Raji (cell line): ENCODE data around the gene SLC6A2.

Experiments
- POLR2A ChIP-seq: IDR thresholded peaks from 2 replicates; pipeline ENCODE4 v1.6.1; 2011; ENCODE audit warnings: low read depth, low read length, control low read depth; ENCODE audit not compliant: insufficient read depth

SLC6A2 gene

DNA sequence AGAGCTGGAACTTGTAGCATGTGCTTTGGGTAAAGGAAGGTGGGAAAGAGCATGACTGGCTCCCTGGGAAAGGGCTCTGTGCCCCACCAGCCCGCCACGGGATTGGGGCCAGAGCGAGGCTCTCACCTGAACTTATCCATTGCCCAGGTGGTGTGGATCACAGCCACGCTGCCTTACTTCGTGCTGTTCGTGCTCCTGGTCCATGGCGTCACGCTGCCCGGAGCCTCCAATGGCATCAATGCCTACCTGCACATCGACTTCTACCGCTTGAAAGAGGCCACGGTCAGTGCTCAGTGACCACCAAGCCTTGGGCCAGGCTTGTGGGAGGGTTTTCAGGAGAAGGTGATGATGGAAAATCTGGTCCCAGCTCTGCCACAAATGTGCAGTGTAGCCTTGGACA, 36.0 kb downstream of the SLC6A2 start:
- TF ChIP-seq POLR2A = no peak

DNA sequence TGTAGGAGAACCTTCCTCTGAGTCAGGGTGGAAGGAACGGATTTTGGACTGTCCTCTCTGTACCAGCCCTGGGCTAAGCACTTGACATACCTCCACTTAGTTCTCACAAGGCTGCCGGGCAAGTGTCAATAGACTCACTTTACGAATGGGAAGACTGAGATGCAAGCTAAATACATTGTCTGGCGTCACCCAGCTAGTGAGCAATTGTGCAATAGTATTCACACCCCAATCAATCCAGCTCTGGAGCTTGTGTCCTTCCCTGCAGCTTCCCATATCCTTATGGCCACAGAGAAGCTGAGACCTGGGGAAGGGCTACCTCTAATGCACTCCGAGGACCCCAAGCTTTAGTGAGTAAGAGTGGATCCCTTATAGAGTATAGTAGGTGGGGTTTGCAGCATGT, 39.8 kb downstream of the SLC6A2 start:
- no peak for TF ChIP-seq POLR2A

DNA sequence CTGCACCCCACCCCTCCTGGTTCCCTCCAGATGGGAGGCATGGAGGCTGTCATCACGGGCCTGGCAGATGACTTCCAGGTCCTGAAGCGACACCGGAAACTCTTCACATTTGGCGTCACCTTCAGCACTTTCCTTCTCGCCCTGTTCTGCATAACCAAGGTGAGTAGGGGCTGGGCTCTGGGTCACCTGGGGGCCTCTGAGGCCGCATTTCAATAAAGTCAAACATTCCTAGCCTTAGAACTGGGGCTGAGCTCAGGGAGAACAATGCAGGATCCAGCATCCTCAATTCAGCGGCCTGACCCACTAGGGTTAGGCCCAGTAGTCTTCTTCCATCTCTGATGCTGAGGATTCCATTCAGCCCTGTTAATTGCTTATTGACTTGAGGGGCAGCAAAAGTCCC, 42.1 kb downstream of the SLC6A2 start:
- no peak for TF ChIP-seq POLR2A

DNA sequence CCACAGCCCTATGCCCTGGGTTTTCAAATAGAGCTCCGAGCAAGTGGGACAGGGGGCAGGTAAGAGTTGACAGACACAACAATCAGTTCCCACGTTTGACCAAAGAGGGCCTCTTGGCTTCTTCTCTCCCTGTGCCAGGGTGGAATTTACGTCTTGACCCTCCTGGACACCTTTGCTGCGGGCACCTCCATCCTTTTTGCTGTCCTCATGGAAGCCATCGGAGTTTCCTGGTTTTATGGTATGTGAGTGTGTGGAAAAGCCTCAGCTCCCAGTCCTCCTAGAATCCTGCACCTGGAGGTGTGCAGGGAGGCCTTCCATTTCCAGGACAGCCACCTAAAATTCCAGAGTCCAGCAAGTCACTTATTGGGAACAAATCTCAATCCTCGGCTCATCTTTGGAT, 42.5 kb downstream of the SLC6A2 start:
- TF ChIP-seq POLR2A = no peak

DNA sequence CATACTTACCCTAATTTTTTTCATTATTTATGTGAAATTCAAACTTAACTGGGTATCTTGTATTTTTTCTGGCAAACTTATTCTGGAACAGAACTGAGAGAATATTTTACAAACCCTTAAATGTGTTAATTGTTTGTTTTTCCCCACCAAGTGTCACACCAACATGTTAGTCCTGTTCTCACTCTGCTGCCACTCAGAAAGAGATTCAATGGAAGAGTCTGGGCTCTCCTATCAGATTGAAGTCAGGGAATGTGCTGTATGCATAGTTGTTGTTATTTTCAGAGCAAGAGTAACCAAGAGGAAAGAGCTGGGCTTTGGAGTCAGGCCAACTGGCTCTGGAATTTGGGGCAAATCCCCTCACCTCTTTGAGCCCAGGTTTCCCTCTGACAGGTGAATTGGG, 43.2 kb downstream of the SLC6A2 start:
- TF ChIP-seq POLR2A = no peak

DNA sequence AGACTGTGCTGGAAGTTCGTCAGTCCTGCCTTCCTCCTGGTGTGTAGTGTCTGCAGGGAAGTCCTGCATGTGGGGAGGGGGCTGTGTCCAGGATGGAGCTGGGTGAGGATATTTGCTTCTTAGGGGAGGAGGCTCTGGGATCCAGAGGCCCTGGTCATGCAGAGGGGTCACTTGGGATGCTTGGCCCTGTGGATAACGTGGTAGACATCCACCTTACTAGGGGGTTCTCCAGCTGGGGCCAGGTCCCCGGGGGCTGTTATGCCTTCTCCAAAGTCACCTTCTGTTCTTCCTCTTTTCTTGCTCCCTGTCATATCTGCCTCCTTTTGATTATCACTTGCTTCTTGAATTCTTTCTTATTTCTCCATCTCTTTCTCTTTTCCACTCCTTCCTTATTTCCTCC, 43.8 kb downstream of the SLC6A2 start:
- TF ChIP-seq POLR2A = no peak

DNA sequence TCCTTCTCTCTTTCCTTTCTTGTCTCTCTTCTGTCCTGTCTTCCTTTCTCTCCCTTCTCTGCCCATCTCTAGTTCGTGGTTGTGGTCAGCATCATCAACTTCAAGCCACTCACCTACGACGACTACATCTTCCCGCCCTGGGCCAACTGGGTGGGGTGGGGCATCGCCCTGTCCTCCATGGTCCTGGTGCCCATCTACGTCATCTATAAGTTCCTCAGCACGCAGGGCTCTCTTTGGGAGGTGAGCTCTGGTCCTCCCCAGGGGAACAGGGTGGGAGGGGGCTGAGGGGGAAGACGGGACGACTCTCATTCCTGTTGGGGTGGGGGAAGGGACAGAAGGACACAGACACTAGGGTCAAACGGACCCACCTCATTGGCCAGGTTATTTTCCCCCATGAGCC, 44.3 kb downstream of the SLC6A2 start:
- no peak for TF ChIP-seq POLR2A

DNA sequence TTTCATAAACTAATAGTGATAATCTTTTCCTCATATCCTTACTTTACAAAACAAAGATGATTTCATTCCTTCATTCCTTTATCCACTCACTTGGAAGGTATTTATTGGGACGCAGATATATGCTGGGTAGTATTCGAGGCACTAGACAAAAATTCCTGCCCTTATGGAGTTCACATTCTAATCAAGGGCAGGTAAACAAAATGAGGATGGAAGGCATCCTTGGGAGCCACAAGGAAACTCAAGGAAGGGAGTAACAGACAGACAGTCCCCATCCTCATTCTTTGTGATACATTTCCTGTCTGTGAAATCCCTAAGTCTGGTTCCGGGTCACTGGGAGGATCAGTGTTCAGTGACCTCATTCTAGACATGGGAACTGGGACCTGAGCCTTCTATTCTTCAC, 45.2 kb downstream of the SLC6A2 start:
- TF ChIP-seq POLR2A = no peak

DNA sequence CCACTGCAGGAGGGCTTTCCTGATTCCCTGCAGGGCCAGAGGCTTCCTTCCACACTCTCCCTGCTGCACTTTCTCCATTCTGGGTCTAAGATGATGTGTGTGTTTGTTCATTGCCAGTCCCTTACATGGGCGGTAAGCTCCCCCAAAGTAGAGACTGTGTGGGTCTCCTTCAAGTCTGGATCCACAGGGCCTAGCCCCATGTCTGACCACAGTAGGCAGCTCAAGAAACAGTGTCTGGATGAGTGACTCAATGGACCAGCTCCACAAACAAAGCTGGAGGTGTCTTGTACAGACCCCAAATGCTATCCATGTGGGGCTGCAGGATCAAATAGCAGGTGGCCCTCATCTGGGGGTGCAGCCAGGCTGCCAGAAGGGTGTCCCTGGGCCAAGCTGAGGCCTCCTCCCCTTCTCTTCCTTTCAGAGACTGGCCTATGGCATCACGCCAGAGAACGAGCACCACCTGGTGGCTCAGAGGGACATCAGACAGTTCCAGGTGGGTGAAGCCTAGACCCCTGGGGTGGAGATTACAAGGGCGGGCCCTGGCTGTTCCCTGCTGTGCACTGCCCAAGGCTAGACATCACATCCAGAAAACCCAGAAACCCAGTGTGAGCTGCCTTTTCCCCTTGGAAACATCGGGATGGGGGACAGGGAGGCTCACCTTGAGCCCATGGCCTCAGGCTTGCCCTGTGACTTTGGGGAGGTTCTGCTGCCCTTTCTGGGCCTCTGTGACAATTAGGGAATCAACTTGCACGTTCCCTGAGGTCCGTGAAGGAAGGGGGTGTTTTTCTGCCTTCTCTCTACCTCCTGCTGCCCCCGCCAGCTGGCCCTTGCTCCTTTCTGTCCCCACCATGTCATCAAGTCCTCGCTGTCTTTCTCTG, 45.9 kb downstream of the SLC6A2 start:
- TF ChIP-seq POLR2A = no peak

DNA sequence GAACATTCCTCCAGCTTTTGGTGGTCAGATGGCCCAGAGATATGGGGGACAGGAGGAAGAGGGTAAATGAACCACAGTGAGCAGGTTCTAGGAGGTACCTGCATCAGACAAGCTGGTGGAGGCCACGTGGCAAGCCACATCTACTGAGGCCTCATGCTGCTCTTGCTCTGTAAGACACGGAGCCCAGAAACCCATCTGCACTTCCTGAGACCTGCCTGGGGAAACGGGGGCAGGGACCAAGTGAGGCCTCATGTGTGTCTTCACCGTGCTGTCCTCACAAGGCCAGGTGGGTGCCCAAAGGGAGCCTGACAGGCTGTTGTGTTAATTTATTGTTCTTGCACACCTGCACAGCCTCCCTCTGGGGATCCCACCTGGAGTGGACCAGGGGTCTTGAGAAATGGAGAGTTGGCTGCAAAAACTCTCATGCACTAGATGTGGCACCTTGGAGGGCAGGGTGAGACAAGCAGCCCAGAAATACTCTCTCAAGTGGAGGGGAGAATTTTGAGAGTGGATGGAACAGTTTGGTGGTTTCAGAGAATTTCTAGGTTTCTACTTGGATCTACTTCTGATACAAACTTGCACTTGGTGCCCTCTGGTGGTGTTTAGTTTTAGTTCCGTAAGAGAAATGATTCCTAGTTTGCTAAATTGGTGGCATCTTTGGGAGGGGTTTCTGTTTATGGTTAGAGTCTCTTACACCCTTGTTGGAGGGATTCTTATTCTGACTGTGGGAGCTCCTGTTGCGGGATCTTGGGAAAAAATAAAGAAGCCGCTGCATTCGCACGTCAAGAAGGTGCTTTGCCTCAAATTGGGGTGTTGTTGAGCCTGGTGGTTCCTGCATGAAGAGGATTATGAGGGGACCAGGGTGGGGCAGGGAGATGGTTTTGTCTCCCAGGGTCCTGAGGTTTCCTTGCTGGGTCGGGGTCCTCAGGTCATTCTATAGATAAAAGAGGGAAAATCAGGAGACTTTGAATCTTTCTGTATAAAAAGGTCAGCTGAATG, 47.5 kb downstream of the SLC6A2 start:
- no peak for TF ChIP-seq POLR2A

DNA sequence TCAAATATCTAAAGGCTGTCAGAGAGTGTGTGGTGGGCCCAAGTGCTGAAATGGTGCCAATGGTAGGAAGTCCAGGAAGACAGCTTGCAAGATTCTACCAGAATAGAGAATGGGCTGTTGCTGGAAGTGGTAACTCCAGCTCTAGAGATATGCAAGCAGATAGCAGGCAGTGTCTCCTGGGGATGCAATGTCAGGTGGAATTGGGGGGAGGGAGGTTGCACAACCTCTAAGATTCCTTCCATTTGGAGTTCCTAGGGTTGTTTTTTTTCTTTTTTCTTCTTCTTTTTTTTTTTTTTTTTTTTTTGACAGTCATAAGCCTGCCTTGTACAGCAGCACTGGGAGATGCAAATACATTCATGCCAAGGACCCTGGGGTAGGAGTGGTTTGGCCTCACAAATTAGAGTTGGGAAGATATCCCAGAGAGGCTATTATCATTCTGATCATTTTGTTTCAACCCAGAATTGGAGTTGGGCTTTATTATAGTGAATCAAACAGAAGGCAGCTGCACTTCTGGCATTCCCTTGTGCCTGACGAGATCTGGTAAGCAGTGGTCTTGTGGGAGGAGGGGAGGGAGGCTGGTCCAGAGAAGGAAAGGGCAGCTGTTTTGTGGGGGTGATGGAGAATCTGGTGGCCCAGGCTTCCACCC, 51.1 kb downstream of the SLC6A2 start:
- TF ChIP-seq POLR2A = no peak

DNA sequence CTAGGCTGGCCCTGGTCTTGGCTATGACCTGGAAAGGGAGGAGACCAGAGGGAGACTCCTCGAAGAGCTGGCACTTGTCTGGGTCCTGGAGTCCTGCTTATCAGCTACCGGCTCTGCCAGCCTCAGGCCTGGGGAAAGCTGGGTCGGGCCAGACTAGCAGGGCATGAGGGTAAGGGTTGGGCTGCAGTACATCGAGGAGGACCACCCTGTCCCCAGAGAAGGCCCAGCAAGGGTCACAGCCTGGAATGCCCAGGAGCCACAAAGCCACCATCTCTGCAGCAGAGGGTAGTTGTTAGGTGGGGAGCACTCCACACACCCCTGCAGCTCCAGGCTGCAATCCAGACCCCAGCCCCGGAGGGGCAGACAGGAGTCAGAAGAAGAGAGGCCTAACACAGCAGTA, 54.0 kb downstream of the SLC6A2 start:
- no peak for TF ChIP-seq POLR2A

DNA sequence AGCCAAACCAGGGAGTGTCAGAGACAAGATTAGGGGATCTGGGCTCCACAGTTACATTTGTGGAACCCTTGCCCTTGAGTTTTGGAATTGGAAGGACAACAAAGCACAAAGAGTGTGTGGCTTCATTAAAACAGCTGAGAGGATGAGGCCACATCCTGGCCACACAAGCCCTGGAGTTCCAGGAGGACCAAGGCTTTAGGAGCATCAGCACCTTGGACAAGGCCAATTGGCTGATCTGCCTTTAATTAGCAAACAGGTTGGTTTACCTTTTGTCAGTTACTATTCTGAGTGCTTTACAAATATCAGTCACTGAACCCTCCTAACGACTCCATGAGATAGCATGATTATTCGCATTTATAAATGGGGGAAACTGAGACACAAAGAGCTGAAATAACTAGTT, 54.7 kb downstream of the SLC6A2 start:
- no peak for TF ChIP-seq POLR2A

DNA sequence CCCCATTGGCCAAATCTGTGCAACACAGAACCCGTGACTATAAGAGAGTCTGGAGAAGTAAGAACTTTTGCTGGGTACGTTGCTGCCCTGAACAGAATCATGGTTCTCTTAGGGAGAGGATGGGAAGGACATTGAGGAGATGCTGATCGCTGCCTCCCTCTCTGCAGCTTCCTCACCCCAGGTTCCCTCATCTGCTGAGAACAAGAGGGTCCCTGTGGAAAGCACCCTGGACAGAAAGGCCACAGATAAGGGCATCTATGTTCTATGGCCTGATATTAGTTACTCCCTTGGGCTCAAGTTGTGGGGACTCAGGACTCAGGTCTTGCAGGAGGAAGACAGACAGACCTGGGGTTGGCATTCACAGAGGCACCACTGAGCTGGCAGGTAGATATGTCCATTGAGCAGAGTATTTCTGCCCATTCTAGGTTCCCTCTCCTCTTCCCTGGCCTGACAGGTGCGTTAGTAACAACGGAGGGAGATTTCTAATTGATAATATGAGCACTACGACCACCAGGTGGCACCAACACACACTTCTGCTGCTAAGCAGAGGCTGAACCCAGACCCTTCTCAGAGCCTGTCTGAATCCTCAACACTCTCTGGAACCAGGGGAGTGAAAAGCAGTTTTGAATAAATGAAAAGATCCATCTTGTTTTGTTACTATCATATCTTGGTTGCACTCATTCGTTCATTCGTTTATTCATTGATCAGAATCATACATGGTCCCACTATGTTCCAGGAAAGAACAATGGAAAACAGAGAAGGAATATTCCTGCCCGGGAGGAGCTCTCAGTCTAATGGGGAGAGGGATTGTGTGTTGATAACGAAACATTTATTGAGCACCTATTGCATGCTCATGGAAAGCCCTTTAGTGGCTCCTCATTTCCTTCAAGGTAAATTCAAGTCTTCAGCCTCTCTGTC, 56.4 kb downstream of the SLC6A2 start:
- no peak for TF ChIP-seq POLR2A
